Stromal cell of bone marrow (primary cell): ENCODE data around the gene UAP1.
"Not testable (repeated sequence)": the region's sequence is repeated elsewhere in the genome, so short reads cannot be mapped to it uniquely, and the experiment has no call there.

Source experiments
- DNase-seq: peaks from one replicate; pipeline ENCODE4 v3.0.0-alpha.2; 2012; ENCODE audit warnings: low read depth

UAP1 gene

GRCh38 chr1:162565460-162565859, 3.9 kb downstream of the UAP1 start:
- no peak for DNase-seq

DNA sequence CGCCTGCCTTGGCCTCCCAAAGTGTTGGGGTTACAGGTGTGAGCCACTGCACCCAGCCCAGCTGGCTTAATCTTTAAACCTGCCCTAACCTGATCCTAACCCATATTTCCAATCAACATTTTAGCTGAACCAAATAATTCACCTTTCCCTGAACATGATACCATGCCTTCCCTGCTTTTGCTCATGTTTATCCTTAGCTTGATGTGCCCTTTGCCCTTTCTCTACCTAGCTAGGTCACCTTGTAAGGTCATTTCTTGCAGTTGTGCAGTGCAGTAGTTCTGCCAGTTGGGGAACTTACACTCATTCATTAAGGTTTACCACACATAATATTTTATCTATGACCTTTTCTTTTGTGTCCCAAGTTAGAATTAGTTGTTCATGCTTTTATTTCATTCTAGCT, 5.3 kb downstream of the UAP1 start:
- no peak for DNase-seq

DNA sequence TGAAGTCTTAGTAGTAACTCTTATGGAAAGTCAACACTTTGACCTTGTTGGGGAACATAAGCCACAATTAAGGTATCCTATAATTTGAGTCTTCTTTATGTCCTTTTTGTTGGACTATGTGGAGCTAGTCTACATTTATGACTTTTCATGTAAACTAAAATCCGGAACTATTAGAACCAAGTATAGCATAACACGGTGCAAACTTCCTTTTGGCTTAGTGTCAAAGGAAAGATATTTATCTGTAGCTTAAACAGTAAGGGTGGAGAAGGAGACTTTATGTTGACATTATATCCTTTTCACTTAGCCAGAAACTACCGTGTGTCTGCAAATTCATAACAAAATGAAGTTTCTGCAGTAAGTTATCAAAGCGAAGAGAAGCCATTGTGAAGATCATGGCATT, 7.3 kb downstream of the UAP1 start:
- no peak for DNase-seq

DNA sequence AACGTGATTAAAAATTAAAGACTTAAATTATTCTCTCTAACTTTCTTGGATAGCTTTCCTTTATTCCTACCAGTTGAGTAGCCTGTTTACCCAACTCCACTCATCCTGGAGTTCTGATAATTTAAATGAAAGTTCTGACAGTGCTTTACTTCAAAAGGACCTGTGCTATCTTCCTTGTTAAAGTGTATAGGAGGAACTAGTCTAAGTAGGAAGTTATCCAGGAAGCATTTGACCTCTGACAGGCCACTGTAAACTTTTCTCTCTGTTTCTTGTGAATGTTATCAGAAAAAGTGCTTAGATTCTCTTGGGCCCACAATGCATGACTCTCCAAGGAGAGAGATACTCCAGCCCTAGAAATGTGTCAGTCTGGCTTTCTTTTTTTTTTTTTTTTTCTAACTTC, 9.2 kb downstream of the UAP1 start:
- no peak for DNase-seq

GRCh38 chr1:162571121-162571520, 9.6 kb downstream of the UAP1 start:
- DNase-seq, result not testable (repeated sequence)

- no peak for DNase-seq
These were observed 10.2 kb downstream of the UAP1 start for GRCh38 chr1:162571696-162572095.

- DNase-seq, result no peak
These were observed 11.6 kb downstream of the UAP1 start for GRCh38 chr1:162573136-162573535.

DNA sequence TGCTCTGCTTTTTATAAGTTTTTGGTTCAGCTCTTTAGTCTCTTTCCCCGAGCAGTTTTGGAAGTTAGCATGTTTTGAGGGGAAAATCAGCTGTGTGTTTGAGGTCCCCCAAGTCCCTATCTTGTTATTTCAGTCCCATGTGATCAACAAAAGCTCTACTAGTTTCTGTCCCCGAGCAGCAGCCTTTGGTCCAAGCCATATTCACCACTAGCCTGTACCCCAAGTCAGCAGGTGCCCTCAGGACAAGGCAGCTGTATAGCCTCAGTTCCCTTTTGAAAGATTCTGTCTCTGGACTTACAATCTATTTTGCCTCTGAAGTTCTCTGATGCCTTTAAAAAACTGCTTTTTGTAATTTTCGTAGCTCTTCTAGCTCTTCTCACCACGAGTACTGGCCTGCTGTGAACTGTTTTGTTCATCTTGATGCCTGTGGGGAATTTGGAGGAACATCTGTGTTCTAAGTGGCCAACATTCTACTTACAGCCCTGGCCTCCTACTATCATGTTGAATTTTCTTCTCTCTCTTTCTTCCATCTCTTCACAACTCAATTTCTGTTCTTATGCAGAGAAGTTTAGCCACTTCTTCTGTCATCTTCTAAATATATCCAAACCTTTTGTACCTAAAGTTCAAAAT, 16.7 kb downstream of the UAP1 start:
- no peak for DNase-seq

DNA sequence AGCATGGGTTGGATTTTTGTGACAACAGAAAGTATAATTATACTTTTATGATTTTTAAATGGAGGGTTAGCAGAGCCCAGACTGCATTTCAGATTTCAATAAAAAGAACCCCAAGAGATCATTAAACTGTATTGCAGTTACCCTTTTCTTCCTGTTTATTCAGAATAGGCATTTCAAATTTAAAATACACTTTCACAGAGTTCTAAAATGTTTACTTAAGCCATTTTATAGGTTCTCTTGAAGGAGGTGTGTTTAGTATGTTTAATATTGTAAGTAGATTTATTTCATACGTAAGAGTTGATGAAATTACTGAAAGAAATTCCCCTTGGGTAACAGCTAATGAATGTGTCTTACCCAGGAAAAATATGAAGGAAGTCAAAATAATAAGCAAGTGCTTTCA, 17.4 kb downstream of the UAP1 start:
- no peak for DNase-seq

DNA sequence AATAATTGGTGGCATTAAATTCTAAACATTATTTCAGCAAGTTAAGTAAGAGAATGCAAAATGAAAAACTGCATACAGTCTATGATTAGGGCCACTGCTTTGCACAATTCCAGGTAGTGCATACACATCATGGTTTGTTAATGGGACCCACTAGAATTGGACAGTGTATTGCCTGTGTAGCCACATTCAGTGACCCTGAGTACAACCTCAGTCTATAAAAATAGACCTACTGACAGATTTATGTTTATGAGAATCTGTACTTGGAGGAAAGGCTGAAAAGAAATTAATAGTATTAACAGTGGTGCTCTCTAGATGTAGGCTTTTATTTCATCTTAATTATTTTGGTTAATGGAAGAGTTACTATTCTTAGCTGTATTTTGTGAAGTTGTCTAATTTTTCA, 18.8 kb downstream of the UAP1 start:
- DNase-seq, result no peak

- DNase-seq, result not testable (repeated sequence)
These were observed 21.4 kb downstream of the UAP1 start for GRCh38 chr1:162582901-162583300.

GRCh38 chr1:162585101-162585500, 23.6 kb downstream of the UAP1 start:
- not testable (repeated sequence) for DNase-seq

- DNase-seq, result no peak
These were observed 25.8 kb downstream of the UAP1 start for GRCh38 chr1:162587347-162587746.

- no peak for DNase-seq
These were observed 26.3 kb downstream of the UAP1 start for GRCh38 chr1:162587761-162588260.

DNA sequence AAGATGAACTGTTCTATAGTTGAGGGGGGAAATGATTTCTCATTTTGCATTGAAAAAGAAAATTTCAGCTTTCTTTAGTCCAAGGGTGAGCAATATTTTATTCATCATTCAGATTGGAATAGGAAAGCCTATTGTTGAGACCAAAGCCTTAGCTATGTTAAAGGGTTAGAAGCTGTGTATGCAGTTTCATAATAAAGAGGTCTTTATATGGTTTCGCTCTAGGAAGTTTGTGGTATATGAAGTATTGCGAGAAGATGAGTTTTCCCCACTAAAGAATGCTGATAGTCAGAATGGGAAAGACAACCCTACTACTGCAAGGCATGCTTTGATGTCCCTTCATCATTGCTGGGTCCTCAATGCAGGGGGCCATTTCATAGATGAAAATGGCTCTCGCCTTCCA, 28.6 kb downstream of the UAP1 start:
- no peak for DNase-seq

DNA sequence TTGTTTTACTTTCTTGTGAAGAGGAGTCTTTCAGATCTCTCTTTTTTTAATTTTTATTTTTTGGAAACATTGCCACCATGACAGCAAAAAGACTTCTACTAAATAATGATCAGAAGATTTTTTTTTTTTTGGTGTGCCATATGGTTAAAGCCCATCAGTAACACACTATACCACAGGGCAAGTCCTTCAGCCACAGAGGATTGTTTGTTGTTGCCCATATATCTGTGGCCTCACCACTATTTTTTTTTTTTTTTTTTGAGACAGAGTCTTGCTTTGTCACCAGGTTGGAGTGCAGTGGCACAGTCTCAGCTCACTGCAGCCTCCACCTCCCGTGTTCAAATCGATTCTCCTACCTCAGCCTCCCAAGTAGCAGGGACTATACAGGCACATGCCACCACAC, 29.2 kb downstream of the UAP1 start:
- no peak for DNase-seq

DNA sequence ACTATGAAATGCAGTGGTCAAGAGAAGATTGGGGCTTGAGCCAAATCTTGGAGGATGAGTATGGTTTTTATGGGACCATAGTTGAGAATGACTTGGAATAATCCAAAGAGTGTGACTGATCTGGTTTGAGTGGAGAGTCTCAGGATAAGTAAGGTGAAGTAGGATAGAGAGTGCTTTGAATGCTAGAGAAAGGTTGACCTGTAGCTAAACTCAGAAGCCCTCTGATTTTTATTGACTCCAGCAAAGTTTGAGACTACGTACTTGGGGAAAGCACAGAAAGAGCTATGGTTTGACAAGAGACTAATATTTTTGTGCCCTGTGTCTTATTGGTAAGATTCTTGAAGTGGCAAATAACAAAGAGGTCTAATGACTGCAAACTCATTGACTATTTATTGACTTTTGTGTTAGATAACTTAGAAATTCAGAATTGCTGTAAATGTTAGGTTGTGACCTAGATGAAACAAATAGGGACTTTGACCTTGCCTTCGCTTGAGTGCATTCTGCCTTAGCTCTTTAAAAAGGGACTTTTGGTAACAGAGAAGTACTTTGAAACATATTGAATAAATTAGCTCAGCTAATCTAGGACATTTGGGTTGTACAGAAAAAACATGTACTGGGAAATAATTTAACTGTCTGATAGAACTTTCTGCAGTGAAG, 35.1 kb downstream of the UAP1 start:
- no peak for DNase-seq

GRCh38 chr1:162599451-162599850, 37.9 kb downstream of the UAP1 start:
- DNase-seq, result no peak

DNA sequence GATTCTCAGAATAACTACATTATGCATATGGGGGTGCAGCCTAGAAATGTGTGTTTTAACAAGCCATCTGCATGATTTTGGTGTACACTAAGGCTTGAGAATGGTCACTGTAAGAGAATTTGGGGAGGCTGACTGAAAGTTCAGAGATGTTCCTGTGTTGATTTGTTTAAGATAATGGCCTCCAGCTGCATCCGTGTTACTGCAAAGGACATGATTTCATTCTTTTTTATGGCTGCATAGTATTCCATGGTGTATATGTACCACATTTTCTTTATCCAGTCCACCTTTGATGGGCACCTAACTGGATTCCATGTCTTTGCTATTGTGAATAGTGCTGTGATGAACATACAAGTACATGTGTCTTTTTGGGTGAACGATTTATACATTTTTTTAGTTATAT, 41.6 kb downstream of the UAP1 start:
- not testable (repeated sequence) for DNase-seq

GRCh38 chr1:162605225-162605927, 43.9 kb downstream of the UAP1 start:
- DNase-seq, result peak; percentile 95

GRCh38 chr1:162609306-162609705, 47.8 kb downstream of the UAP1 start:
- no peak for DNase-seq

- DNase-seq, result peak; percentile 59
These were observed 51.3 kb downstream of the UAP1 start for GRCh38 chr1:162612606-162613400.
